Suppressor macrophage (primary cell): ENCODE results near the gene FLT3.
A peak's percentile ranks its signal among the peaks of the same experiment; 100 is the strongest.
"Not testable (repeated sequence)": the region's sequence is repeated elsewhere in the genome, so short reads cannot be mapped to it uniquely, and the experiment has no call there.

Source experiments
- DNase-seq, 4 experiments: peaks; one replicate each; pipeline ENCODE4 v3.0.0-alpha.2; 2020 to 2022

FLT3 gene

GRCh38 chr13:28043224-28043623 is 57.2 kb downstream of the FLT3 start:
- DNase-seq: peak; percentile 51 to 72 (median 58)

GRCh38 chr13:28041501-28041900 is 58.9 kb downstream of the FLT3 start:
- DNase-seq: peak in 1 of 4 experiments; percentile 34

- DNase-seq: peak; percentile 58 to 75 (median 63)
Observed at GRCh38 chr13:28041031-28041461, 59.3 kb downstream of the FLT3 start.

GRCh38 chr13:28037399-28037798 is 63.0 kb downstream of the FLT3 start:
- DNase-seq: peak; percentile 34 to 75 (median 60)

GRCh38 chr13:28035146-28035782 is 65.1 kb downstream of the FLT3 start:
- peak in 3 of 4 experiments; percentile 47 to 61 (median 59) for DNase-seq

GRCh38 chr13:28033894-28034655 is 66.3 kb downstream of the FLT3 start:
- no peak for DNase-seq

GRCh38 chr13:28032438-28032837 is 67.9 kb downstream of the FLT3 start:
- peak in 3 of 4 experiments; percentile 35 to 51 (median 46) for DNase-seq

- peak; percentile 42 to 70 (median 64) for DNase-seq
Observed at GRCh38 chr13:28031896-28032288, 68.5 kb downstream of the FLT3 start.

- DNase-seq: peak; percentile 84 to 96 (median 94)
Observed at GRCh38 chr13:28031220-28031895, 69.0 kb downstream of the FLT3 start.

GRCh38 chr13:28027607-28028364 is 72.6 kb downstream of the FLT3 start:
- no peak for DNase-seq

GRCh38 chr13:28027071-28027470 is 73.3 kb downstream of the FLT3 start:
- no peak for DNase-seq

- DNase-seq: no peak
Observed at GRCh38 chr13:28026508-28026907, 73.9 kb downstream of the FLT3 start.

GRCh38 chr13:28022848-28023518 is 77.4 kb downstream of the FLT3 start:
- no peak for DNase-seq

- peak; percentile 26 to 64 (median 50) for DNase-seq
Observed at GRCh38 chr13:28014301-28014700, 86.1 kb downstream of the FLT3 start.

GRCh38 chr13:28013482-28013881 is 86.9 kb downstream of the FLT3 start:
- DNase-seq: no peak

GRCh38 chr13:28012896-28013295 is 87.5 kb downstream of the FLT3 start:
- DNase-seq: no peak

GRCh38 chr13:28012383-28012782 is 88.0 kb downstream of the FLT3 start:
- DNase-seq: no peak

- no peak for DNase-seq
Observed at GRCh38 chr13:28010046-28010445, 90.3 kb downstream of the FLT3 start.

- not testable (repeated sequence) for DNase-seq
Observed at GRCh38 chr13:28005016-28005415, 95.4 kb downstream of the FLT3 start.

GRCh38 chr13:28002886-28003698 is 97.3 kb downstream of the FLT3 start:
- no peak for DNase-seq

GRCh38 chr13:28001837-28002473 is 98.4 kb downstream of the FLT3 start:
- DNase-seq: no peak
